Adrenal gland (tissue), 12 donors: ENCODE results near the gene OR7A10. TPM values are rescaled to one million over a fixed set of nuclear protein-coding genes. Genes with fewer than 3 reads are reported as not detected.

Source experiments
- DNase-seq, 7 donors: peaks; one replicate each; pipeline ENCODE4 v3.0.0-alpha.2; 2019 to 2020
- H3K27ac ChIP-seq, 5 donors: fragments of 200-600 bp; sonication (generic) in 4 of 5; 1 replicate in 3 of 5; 2 replicates in 2 of 5; pipeline versions ENCODE4 v1.5.1 to v1.8.0; 2016 to 2020; ENCODE audit warnings: mild to moderate bottlenecking in 1 of 5
- H3K27me3 ChIP-seq: fragments of 200-600 bp; 2 replicates; pipeline ENCODE4 v1.8.0; 2021
- H3K36me3 ChIP-seq, 2 donors: fragments of 200-600 bp; replicated peaks in 1 of 2; 1 replicate in 1 of 2; 2 replicates in 1 of 2; pipeline versions ENCODE4 v1.5.1 to v1.8.0; 2018 to 2022
- H3K4me1 ChIP-seq, 2 donors: fragments of 200-600 bp; replicated peaks in 1 of 2; 1 replicate in 1 of 2; 2 replicates in 1 of 2; pipeline versions ENCODE4 v1.5.1 to v1.8.0; 2018 to 2021
- H3K4me3 ChIP-seq, 4 donors: fragments of 200-600 bp; sonication (generic) in 3 of 4; one replicate each; pipeline ENCODE4 v1.5.1; 2016 to 2018
- H3K9me3 ChIP-seq, 3 donors: fragments of 200-600 bp; sonication (generic) in 1 of 3; replicated peaks in 1 of 3; 1 replicate in 2 of 3; 2 replicates in 1 of 3; pipeline versions ENCODE4 v1.5.1 to v1.8.0; 2016 to 2021
- POLR2A ChIP-seq, 2 donors: fragments of 450-650 bp; IDR thresholded peaks; one replicate each; pipeline ENCODE4 v1.6.1; 2017; ENCODE audit warnings: antibody characterized with exemption in 2 of 2, mild to moderate bottlenecking in 2 of 2, moderate library complexity in 1 of 2
- WGBS, 4 donors: extraction: QIAGEN DNeasy Blood & Tissue Kit in 2 of 4; methylation state at CpG; one replicate each; pipeline versions ENCODE4 v1.1.5 to v1.1.7; 2013 to 2017; 5-methylcytosine and 5-hydroxymethylcytosine counted together
- intact Hi-C, 2 donors: fragments of 100-400 bp; cut with DNase I; formaldehyde crosslinking; loops; one replicate each; pipeline versions ENCODE4 v1.14.1 to v1.15.0; 2022 to 2023
- polyA plus RNA-seq, 3 donors: library from polyadenylated mRNA; stranded (reverse); fragments of 200-250 nt in 2 of 3; fragments of 350-450 nt in 1 of 3; fragmentation: Illumina TruSeq in 1 of 3; extraction: RNeasy Lipid Tissue Mini Kit (QIAGEN cat#74804) in 1 of 3; gene quantifications; one replicate each; pipeline ENCODE4 v1.2.3, GENCODE V29; 2013 to 2014
- total RNA-seq, 9 donors: library from RNA; depleted of rRNA in 4 of 9; stranded (reverse); fragments of >200 nt in 4 of 9; fragments of 120-200 nt in 1 of 9; fragmentation: NEBNext Ultra II Directional in 1 of 9; extraction: Animal tissue kit (Norgen Biotek cat#: 25700) in 1 of 9; gene quantifications; one replicate each; pipeline versions ENCODE4 v1.1.0 to v1.2.4, GENCODE V29; 2013 to 2023
- TF ChIP-seq, protein P1 (sequence below), 6 experiments: fragments of 450-650 bp in 4 of 6; fragments of 200-600 bp in 2 of 6; sonication (generic) in 1 of 6; IDR thresholded peaks; 1 replicate in 5 of 6; 2 replicates in 1 of 6; pipeline versions ENCODE4 v1.5.1 to v1.8.0; 2016 to 2021; ENCODE audit warnings: antibody characterized with exemption in 6 of 6, mild to moderate bottlenecking in 2 of 6, moderate library complexity in 1 of 6
- donor health status: healthy with polysubstance abuse.
- donor health status: Bipolar disorder and iron deficiency.
- donor health status: DM: yes; HTN: yes; CAD: no.
- donor health status: DM: no; HTN: no; CAD: no.
- donor health status: DM: no; HTN: no; CAD: no.
- donor health status: DM: yes; HTN: yes; CAD: no.

Gene OR7A10
- total and polyA plus RNA-seq, 12 donors, result not detected

DNA sequence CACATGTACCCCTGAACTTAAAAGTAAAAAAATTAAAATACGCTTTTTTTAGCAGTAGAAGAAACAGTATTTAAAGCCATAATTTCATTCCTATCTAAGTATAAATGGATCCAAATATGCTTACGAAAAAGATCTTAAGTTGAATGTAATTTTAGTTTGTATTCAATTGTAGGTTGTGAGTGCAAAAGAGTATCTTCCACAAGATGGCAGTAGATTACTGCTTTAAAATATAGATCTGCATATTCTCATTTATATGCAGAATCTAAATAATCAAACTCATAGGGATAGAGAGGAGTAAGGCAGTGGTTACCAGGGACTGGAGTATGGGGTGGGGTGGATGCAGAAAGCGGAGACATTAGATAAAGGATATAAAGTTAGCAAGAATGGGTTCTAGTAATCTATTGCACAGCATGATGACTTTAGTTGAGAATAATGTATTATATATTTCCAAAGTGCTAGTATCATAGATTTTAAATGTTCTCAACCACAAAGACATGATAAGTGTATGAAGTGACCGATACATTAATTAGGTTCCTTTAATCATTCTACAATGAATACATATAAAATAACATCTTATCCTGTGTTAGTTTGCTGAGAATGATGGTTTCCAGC, 23.0 kb upstream of the OR7A10 start:
- Histone ChIP-seq H3K4me3 (no peak overlapping the region), H3K27me3 (peaks cover 4% of the 10 kb centered on the region), H3K4me1 (no peaks in the 10 kb centered on the region), H3K27ac (no peak overlapping the region), H3K9me3 (no peaks in the 10 kb centered on the region), H3K36me3 (no peaks in the 10 kb centered on the region)
- intact Hi-C loops, result loop anchor here in 1 of 2 donors (10.0 kb wide), 1 partner anchor 273 kb away; no protein-coding TSS in a partner anchor
- TF ChIP-seq, protein P1, sequence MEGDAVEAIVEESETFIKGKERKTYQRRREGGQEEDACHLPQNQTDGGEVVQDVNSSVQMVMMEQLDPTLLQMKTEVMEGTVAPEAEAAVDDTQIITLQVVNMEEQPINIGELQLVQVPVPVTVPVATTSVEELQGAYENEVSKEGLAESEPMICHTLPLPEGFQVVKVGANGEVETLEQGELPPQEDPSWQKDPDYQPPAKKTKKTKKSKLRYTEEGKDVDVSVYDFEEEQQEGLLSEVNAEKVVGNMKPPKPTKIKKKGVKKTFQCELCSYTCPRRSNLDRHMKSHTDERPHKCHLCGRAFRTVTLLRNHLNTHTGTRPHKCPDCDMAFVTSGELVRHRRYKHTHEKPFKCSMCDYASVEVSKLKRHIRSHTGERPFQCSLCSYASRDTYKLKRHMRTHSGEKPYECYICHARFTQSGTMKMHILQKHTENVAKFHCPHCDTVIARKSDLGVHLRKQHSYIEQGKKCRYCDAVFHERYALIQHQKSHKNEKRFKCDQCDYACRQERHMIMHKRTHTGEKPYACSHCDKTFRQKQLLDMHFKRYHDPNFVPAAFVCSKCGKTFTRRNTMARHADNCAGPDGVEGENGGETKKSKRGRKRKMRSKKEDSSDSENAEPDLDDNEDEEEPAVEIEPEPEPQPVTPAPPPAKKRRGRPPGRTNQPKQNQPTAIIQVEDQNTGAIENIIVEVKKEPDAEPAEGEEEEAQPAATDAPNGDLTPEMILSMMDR (IDR thresholded peaks at IDR 0.05), result peak; percentile 50 to 83 (median 62)
- TF ChIP-seq POLR2A (IDR thresholded peaks at IDR 0.05), result no peak
- 48 to 55% (median 53%) methylated on average over 4 of the region's 4 CpGs for WGBS, 4 donors
- DNase-seq, result no peak

DNA sequence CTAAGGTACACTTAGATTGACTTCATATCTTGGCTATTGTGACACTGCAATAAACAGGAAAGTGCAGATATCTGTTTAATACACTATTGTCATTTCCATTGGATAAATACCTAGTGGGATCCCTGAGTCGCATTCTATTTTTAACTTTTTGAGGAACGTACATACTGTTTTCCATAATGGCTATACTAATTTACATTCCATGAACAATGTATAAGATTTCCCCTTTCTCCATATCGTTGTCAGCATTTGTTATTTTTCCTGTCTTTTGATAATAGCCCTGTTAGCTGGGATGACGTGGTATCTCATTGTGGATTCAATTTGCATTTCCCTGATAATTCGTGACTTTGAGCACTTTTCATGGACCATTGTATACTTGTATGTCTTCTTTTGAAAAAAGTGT, 19.8 kb upstream of the OR7A10 start:
- Histone ChIP-seq H3K9me3 (no peaks in the 10 kb centered on the region), H3K36me3 (no peaks in the 10 kb centered on the region), H3K4me1 (no peaks in the 10 kb centered on the region), H3K4me3 (no peak overlapping the region), H3K27me3 (peaks cover 4% of the 10 kb centered on the region), H3K27ac (no peak overlapping the region)
- 76 to 82% (median 78%) methylated on average over 5 of the region's 5 CpGs for WGBS, 4 donors
- TF ChIP-seq POLR2A (IDR thresholded peaks at IDR 0.05), result no peak
- TF ChIP-seq, protein P1 (IDR thresholded peaks at IDR 0.05), result no peak
- intact Hi-C loops, result no loop called here
- no peak for DNase-seq

DNA sequence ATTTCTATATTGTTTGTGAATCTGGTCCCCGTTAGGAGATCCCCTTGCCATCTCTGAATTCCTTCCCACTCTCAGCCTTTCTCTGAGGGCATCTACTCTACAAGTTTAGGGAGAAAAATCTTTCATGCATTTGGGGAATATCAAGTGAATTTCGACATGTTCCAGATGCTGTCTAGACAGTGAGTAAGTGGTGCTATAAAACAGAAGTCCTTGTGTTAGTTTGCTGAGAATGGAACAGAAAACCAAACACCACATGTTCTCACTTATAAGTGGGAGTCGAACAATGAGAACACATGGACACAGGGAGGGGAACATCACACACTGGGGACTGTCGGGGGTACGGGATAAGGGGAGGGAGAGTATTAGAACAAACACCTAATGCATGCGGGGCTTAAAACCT, 5.1 kb downstream of the OR7A10 start:
- intact Hi-C loops, result no loop called here
- TF ChIP-seq, protein P1 (IDR thresholded peaks at IDR 0.05), result no peak
- TF ChIP-seq POLR2A (IDR thresholded peaks at IDR 0.05), result no peak
- Histone ChIP-seq H3K4me1 (peaks cover 0 to 7% of the 10 kb centered on the region in 2 donors), H3K27me3 (no peaks in the 10 kb centered on the region), H3K4me3 (no peak overlapping the region), H3K27ac (no peak overlapping the region), H3K9me3 (no peaks in the 10 kb centered on the region), H3K36me3 (no peaks in the 10 kb centered on the region)
- DNase-seq, result no peak
- WGBS, 4 donors, result 64 to 73% (median 69%) methylated on average over 6 of the region's 6 CpGs

DNA sequence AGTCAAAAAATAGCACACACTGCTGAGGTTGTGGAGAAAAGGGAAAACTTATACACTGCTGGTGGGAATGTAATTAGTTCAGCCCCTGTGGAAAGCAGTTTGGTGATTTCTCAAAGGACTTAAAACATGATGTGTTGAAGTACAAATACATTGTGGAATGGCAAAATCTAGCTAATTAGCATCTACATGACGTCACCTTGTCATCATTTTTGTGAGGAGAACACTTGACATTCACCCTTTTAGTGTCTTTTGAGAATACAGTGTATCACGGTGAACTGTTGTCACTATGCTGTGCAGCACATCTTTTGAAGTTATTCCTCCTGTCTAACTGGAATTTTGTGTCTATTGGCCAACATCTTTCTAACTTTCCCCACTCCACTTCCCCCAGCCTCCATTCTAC, 5.6 kb downstream of the OR7A10 start:
- Histone ChIP-seq H3K27ac (no peak overlapping the region), H3K36me3 (no peaks in the 10 kb centered on the region), H3K4me1 (peaks cover 0 to 7% of the 10 kb centered on the region in 2 donors), H3K4me3 (no peak overlapping the region), H3K9me3 (no peaks in the 10 kb centered on the region), H3K27me3 (no peaks in the 10 kb centered on the region)
- 75 to 82% (median 78%) methylated on average over 2 of the region's 2 CpGs for WGBS, 4 donors
- DNase-seq, result no peak
- TF ChIP-seq, protein P1 (IDR thresholded peaks at IDR 0.05), result no peak
- no peak for TF ChIP-seq POLR2A (IDR thresholded peaks at IDR 0.05)
- intact Hi-C loops, result no loop called here
